Measurements from ENCODE around the gene BCAS1.
A peak's percentile ranks its signal among the peaks of the same experiment; 100 is the strongest.

BCAS1 gene

DNA sequence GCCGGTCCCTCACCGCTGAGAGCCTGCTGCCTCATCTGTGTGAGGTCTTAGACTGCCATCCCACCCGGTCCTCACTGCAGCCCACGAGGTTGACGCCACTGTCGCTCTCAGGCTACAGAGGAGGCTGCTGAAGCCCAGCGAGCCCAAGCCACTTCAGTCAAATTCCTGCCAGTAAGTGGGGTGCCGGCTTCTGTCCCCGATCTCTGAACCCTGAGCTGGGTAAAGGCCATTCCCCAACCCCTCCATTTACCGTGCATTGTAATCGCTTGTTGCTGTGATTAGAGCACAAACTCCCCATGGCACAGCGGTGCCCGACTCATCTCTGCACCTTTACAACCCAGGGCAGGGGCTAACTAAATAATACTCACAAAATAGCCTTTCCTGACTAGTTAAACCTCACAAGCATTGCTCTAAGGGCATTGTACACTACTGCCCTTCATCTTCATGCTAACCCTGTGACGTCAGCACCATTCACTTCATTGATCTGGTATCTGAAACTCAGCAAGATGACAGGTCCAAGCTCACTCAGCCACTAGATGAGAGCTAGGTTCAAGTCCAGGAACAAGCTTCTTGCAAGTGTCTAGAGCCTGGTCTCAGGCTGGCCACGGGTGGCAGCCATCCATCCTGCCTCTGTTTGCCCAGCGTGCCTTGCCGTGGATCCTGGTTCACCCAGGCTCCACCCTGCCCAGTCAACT lies 122.7 kb downstream of the BCAS1 start:
- Histone ChIP-seq H3K27me3 (ENCODE audit: insufficient read depth, low read length) (no peaks in the 10 kb centered on the region), H3K4me3 (ENCODE audit: low read length) (no peak overlapping the region), H3K4me1 (ENCODE audit: insufficient read depth, low read length) (peaks cover 6% of the 10 kb centered on the region), H3K36me3 (ENCODE audit: insufficient read depth, low read length) (no peaks in the 10 kb centered on the region), H3K9me3 (ENCODE audit: low read length) (peaks cover 2% of the 10 kb centered on the region), H2AFZ (ENCODE audit: low read depth, low read length) (no peak overlapping the region)

GRCh38 chr20:53946106-53946505 lies 124.3 kb downstream of the BCAS1 start:
- no peaks in the 10 kb centered on the region for H3K36me3 ChIP-seq (ENCODE audit: insufficient read depth, low read length)
- no peak overlapping the region for H2AFZ ChIP-seq (ENCODE audit: low read depth, low read length)
- no peak overlapping the region for H3K4me3 ChIP-seq (ENCODE audit: low read length)
- no peaks in the 10 kb centered on the region for H3K9me3 ChIP-seq (ENCODE audit: low read length)
- H3K27me3 ChIP-seq (ENCODE audit: insufficient read depth, low read length) = no peaks in the 10 kb centered on the region
- H3K4me1 ChIP-seq (ENCODE audit: insufficient read depth, low read length) = peaks cover 22% of the 10 kb centered on the region

- Histone ChIP-seq H2AFZ (ENCODE audit: low read depth, low read length) (no peak overlapping the region), H3K4me3 (ENCODE audit: low read length) (no peak overlapping the region), H3K36me3 (ENCODE audit: insufficient read depth, low read length) (no peaks in the 10 kb centered on the region), H3K27me3 (ENCODE audit: insufficient read depth, low read length) (no peaks in the 10 kb centered on the region), H3K9me3 (ENCODE audit: low read length) (no peaks in the 10 kb centered on the region), H3K4me1 (ENCODE audit: insufficient read depth, low read length) (peaks cover 27% of the 10 kb centered on the region)
These were observed 124.9 kb downstream of the BCAS1 start for GRCh38 chr20:53945478-53945877.

DNA sequence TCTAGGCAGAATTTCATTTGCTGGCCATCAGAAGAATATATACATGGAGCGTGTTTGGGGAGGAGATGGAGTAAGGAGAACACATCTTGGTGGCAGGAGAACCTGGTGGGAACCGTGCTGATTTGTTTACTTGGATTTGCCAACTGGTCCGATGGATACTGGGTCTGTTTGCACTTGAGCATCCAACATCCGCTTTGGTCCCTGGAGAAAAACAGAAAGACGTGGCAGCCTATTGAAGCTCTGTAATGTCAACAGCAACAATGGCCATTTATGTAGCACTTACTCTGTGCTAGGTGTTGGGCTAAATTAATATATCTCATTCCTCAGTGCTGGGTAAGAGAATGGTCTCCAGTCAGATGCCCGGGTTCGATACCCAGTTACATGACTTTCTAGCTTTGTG lies 125.6 kb downstream of the BCAS1 start:
- H3K36me3 ChIP-seq (ENCODE audit: insufficient read depth, low read length) = no peaks in the 10 kb centered on the region
- H3K9me3 ChIP-seq (ENCODE audit: low read length) = no peaks in the 10 kb centered on the region
- no peak overlapping the region for H2AFZ ChIP-seq (ENCODE audit: low read depth, low read length)
- no peak overlapping the region for H3K4me3 ChIP-seq (ENCODE audit: low read length)
- H3K27me3 ChIP-seq (ENCODE audit: insufficient read depth, low read length) = no peaks in the 10 kb centered on the region
- peaks cover 30% of the 10 kb centered on the region for H3K4me1 ChIP-seq (ENCODE audit: insufficient read depth, low read length)

- Histone ChIP-seq H3K4me1 (ENCODE audit: insufficient read depth, low read length) (peaks cover 31% of the 10 kb centered on the region), H3K4me3 (ENCODE audit: low read length) (no peak overlapping the region), H2AFZ (ENCODE audit: low read depth, low read length) (no peak overlapping the region), H3K9me3 (ENCODE audit: low read length) (no peaks in the 10 kb centered on the region), H3K36me3 (ENCODE audit: insufficient read depth, low read length) (no peaks in the 10 kb centered on the region), H3K27me3 (ENCODE audit: insufficient read depth, low read length) (no peaks in the 10 kb centered on the region)
These were observed 126.7 kb downstream of the BCAS1 start for GRCh38 chr20:53943522-53944291.

DNA sequence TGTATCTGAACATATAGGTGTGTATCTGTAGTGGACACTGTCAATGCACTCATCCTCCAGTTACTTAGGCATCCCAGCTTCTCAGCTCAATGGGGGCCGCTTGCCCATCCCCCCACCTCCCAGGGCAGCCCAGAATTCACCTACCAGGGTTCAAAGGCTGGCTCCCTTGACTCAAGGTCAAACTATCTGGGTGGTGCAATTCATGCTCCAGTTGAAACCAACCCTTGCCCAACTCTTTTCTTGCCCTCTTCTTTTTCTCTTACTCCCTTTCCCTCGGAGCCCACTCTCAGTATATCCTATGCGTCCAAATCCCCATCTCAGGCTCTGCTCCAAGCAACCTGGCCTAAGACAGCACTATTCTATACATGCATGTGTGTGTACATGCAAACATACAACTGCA lies 127.4 kb downstream of the BCAS1 start:
- no peak overlapping the region for H3K4me3 ChIP-seq (ENCODE audit: low read length)
- no peaks in the 10 kb centered on the region for H3K9me3 ChIP-seq (ENCODE audit: low read length)
- H3K36me3 ChIP-seq (ENCODE audit: insufficient read depth, low read length) = no peaks in the 10 kb centered on the region
- peaks cover 31% of the 10 kb centered on the region for H3K4me1 ChIP-seq (ENCODE audit: insufficient read depth, low read length)
- no peaks in the 10 kb centered on the region for H3K27me3 ChIP-seq (ENCODE audit: insufficient read depth, low read length)
- H2AFZ ChIP-seq (ENCODE audit: low read depth, low read length) = no peak overlapping the region

DNA sequence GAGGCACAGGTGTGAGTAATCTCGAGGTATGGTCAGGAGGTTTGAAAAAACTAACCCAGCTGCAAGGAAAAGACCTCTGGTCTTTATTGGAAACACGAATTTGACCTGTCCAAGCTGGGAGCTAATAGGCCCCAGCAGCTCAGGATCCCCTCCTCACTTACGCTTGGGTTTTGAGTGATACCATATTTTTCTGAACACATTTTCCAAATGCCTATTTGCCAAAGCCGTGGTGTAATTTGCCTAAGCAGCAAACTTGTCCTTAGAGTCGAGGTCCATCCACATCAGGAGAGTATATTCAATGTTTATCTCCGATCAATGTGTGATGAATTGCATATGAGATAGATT lies 128.0 kb downstream of the BCAS1 start:
- Histone ChIP-seq H3K9me3 (ENCODE audit: low read length) (no peaks in the 10 kb centered on the region), H3K4me1 (ENCODE audit: insufficient read depth, low read length) (peaks cover 31% of the 10 kb centered on the region), H3K36me3 (ENCODE audit: insufficient read depth, low read length) (no peaks in the 10 kb centered on the region), H3K4me3 (ENCODE audit: low read length) (peak overlapping the region; percentile 90), H2AFZ (ENCODE audit: low read depth, low read length) (peak overlapping the region; percentile 33), H3K27me3 (ENCODE audit: insufficient read depth, low read length) (no peaks in the 10 kb centered on the region)

DNA sequence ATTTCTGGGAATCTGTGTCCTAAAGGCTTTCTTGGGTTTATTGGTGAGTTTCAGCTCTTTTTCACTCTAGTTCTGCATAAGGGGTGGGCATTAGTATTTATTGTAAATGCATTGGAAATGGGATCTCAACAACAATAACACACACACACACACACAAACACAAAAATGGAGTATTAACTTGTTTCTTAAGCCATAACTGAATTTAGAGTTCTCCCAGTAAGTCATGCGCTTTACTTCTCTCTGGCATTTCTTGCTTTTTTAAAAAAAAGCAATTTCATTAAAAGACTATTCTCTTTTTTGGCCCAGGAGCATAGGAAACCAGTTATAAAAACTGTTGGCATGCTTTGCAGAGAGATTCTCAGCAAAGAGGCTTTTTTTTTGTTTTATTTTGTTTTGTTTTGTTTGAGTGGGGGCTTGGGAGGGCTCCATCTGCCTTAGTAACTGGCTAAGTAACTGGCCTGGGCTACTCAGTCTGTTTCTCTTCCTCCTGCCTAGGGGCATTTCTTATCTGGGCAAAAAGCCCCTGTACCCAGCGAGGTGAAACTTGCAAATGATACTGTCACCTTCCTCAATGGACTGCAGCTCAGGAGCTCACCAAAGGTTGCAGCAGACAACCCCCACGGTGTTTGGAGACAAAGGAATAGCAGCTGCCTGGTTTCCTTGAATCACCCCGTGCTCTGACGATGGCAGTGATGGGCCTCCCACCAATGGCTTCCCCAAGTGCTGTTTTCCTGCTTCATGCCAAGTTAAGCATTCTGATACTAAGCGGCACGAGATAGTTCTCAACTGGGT lies 128.5 kb downstream of the BCAS1 start:
- Histone ChIP-seq H3K27me3 (ENCODE audit: insufficient read depth, low read length) (no peaks in the 10 kb centered on the region), H3K4me3 (ENCODE audit: low read length) (peak overlapping the region; percentile 90), H3K4me1 (ENCODE audit: insufficient read depth, low read length) (peaks cover 31% of the 10 kb centered on the region), H2AFZ (ENCODE audit: low read depth, low read length) (peak overlapping the region; percentile 33), H3K9me3 (ENCODE audit: low read length) (no peaks in the 10 kb centered on the region), H3K36me3 (ENCODE audit: insufficient read depth, low read length) (no peaks in the 10 kb centered on the region)

DNA sequence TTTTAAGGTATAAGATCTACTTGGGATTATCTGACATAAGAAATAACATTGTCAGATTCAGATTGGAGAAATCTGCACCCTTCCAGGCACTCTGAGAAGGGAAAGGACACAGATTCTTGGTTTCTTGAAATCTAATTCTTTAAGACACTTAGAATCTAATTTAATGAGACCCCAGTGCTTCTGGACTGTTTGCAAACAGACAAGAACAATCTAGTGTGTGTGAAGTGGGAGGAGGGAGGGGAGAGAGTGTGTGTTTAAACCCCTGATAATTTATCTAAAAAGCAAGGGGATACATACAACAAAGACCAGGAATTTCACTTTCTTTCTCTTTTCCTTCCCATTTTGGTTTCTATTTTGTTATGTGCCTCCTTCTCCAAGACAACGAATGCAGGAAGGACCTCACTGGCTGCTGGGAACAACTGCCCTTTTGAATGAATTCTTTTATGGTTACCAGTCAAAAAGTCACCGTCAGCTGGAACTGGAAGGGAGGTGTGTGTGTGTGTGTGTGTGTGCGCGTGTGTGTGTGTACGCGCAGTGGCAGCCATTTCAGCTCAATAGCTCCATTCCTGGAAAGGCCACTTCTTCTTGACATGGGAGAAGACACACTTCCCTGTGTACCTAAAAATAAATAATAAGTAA lies 129.4 kb downstream of the BCAS1 start:
- H3K9me3 ChIP-seq (ENCODE audit: low read length) = no peaks in the 10 kb centered on the region
- peaks cover 31% of the 10 kb centered on the region for H3K4me1 ChIP-seq (ENCODE audit: insufficient read depth, low read length)
- H3K27me3 ChIP-seq (ENCODE audit: insufficient read depth, low read length) = no peaks in the 10 kb centered on the region
- peak overlapping the region; percentile 90 for H3K4me3 ChIP-seq (ENCODE audit: low read length)
- peak overlapping the region; percentile 80 for H2AFZ ChIP-seq (ENCODE audit: low read depth, low read length)
- no peaks in the 10 kb centered on the region for H3K36me3 ChIP-seq (ENCODE audit: insufficient read depth, low read length)

- Histone ChIP-seq H3K36me3 (ENCODE audit: insufficient read depth, low read length) (no peaks in the 10 kb centered on the region), H2AFZ (ENCODE audit: low read depth, low read length) (peak overlapping the region; percentile 80), H3K9me3 (ENCODE audit: low read length) (no peaks in the 10 kb centered on the region), H3K4me3 (ENCODE audit: low read length) (peak overlapping the region; percentile 90), H3K4me1 (ENCODE audit: insufficient read depth, low read length) (peaks cover 31% of the 10 kb centered on the region), H3K27me3 (ENCODE audit: insufficient read depth, low read length) (no peaks in the 10 kb centered on the region)
These were observed 130.1 kb downstream of the BCAS1 start for GRCh38 chr20:53940360-53940702.

- Histone ChIP-seq H3K36me3 (ENCODE audit: insufficient read depth, low read length) (no peaks in the 10 kb centered on the region), H3K4me3 (ENCODE audit: low read length) (peak overlapping the region; percentile 90), H3K4me1 (ENCODE audit: insufficient read depth, low read length) (peaks cover 34% of the 10 kb centered on the region), H3K9me3 (ENCODE audit: low read length) (no peaks in the 10 kb centered on the region), H2AFZ (ENCODE audit: low read depth, low read length) (peak overlapping the region; percentile 80), H3K27me3 (ENCODE audit: insufficient read depth, low read length) (no peaks in the 10 kb centered on the region)
These were observed 130.6 kb downstream of the BCAS1 start for GRCh38 chr20:53939572-53940359.

- Histone ChIP-seq H3K27me3 (ENCODE audit: insufficient read depth, low read length) (no peaks in the 10 kb centered on the region), H3K9me3 (ENCODE audit: low read length) (no peaks in the 10 kb centered on the region), H3K36me3 (ENCODE audit: insufficient read depth, low read length) (no peaks in the 10 kb centered on the region), H3K4me1 (ENCODE audit: insufficient read depth, low read length) (peaks cover 38% of the 10 kb centered on the region), H2AFZ (ENCODE audit: low read depth, low read length) (no peak overlapping the region), H3K4me3 (ENCODE audit: low read length) (no peak overlapping the region)
These were observed 131.2 kb downstream of the BCAS1 start for GRCh38 chr20:53939190-53939571.
